NCI-H345 treated with DMSO at 0.1 percent for 48 hours (cell line): ENCODE data around the gene MAPK7.

ENCODE experiments used
- DNase-seq: peaks from one replicate; lab custom pipeline; 2025; ENCODE audit not compliant: unreplicated experiment; lab: John Stamatoyannopoulos, UW

MAPK7 gene

GRCh38 chr17:19392303-19392702, 14.0 kb downstream of the MAPK7 start:
- no peak for DNase-seq

DNA sequence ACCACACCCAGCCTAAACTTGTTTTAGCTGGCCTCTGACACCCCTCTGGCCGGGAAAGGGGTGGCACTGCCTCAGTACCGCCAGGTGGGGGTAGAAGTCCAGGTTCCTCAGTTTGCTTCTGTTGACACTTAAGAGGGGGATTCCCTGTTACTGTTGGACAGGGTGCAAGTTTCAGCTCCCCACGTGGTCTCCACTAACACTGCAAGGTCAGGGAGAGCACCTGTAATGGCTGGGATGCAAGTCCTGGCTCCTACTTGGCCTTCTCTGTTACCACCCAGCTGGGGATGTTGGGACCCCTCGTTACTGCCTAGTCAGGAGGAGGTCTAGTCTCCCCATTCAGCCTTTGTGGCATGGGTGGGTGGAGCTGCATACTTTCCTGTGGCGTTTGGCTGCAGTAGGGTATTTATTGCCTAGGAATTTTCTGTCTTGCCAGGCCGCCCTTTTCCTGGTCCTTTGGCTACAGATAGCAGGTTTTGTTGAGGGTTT, 19.3 kb downstream of the MAPK7 start:
- no peak for DNase-seq

GRCh38 chr17:19398301-19399181, 20.2 kb downstream of the MAPK7 start:
- DNase-seq: peak; percentile 10

- DNase-seq: no peak
Observed at GRCh38 chr17:19399750-19400450, 21.6 kb downstream of the MAPK7 start.

- DNase-seq: no peak
Observed at GRCh38 chr17:19401321-19402010, 23.2 kb downstream of the MAPK7 start.

DNA sequence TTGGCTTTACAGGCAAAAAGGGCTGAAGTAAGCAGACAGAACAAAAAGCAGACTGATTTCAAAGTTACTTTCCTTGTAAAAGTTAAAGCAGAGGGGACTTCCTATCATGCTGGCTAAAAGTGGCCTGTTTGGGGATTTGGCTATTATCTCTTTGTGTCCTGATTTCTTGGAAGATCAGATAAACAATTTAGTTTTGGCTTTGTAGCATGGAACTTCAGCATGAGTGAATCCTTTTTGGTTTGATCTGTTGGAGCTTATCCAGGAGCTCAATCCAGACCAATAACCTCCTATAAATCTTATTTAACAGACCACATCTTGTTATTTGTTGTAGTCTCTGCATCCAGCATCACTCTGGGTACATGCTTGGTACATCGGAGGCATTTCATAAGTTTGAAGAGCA, 23.9 kb downstream of the MAPK7 start:
- no peak for DNase-seq

GRCh38 chr17:19403021-19403420, 24.7 kb downstream of the MAPK7 start:
- no peak for DNase-seq

- no peak for DNase-seq
Observed at GRCh38 chr17:19404264-19404663, 26.0 kb downstream of the MAPK7 start.

DNA sequence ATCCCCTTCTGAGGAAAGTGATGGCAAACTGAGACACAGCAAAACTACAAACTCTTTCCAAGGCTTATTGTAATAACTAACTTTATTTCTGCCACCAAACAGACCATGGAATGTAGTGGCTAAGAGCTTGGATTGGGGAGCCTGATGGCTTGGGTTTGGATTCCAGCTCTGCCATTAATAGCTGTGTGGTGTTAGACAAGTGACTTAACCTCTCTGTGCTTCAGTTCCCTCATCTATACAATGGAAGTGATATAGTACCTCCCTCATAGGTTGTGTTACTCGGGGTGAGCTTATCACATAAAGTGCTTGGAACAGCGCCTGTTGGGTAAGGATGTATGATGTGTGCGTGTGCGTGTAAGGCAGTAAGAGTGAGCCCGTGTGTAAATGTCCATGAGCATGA, 26.8 kb downstream of the MAPK7 start:
- DNase-seq: no peak

- DNase-seq: no peak
Observed at GRCh38 chr17:19407601-19408345, 29.5 kb downstream of the MAPK7 start.

DNA sequence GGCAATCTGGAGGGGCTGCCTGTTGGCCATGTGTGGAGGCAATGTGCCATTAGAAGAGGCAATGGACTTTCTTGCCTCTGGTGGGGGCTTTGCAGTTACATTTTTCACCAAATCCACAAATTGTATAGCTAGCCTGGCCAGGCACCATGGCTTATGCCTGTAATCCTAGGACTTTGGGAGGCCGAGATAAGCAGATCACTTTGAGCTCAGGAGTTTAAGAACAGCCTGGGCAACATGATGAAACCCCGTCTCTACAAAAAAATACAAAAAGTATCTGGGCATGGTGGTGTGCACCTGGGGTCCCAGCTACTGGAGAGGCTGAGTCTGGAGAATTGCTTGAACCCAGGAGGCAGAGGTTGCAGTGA, 30.0 kb downstream of the MAPK7 start:
- DNase-seq: no peak

DNA sequence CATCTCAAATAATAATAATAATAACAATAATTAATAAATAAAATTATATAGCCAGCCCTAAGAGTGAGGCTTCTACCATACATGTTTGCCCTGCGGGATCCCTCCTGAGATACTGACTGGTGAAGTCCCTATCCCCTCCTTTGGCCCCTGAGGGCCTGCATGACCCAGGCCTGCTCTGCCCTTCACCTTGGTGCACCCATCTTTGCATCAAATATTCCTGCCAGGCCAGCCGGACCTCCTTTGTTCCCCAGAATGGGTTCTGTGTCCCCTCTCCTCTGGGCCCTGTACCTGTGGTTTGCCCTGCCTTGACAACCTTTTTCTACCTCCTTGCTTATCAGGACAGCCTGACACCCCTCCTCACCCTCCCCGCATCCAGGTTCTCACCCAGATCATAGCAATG, 30.8 kb downstream of the MAPK7 start:
- no peak for DNase-seq

GRCh38 chr17:19409509-19409908, 31.2 kb downstream of the MAPK7 start:
- no peak for DNase-seq

GRCh38 chr17:19410091-19410490, 31.8 kb downstream of the MAPK7 start:
- DNase-seq: no peak

DNA sequence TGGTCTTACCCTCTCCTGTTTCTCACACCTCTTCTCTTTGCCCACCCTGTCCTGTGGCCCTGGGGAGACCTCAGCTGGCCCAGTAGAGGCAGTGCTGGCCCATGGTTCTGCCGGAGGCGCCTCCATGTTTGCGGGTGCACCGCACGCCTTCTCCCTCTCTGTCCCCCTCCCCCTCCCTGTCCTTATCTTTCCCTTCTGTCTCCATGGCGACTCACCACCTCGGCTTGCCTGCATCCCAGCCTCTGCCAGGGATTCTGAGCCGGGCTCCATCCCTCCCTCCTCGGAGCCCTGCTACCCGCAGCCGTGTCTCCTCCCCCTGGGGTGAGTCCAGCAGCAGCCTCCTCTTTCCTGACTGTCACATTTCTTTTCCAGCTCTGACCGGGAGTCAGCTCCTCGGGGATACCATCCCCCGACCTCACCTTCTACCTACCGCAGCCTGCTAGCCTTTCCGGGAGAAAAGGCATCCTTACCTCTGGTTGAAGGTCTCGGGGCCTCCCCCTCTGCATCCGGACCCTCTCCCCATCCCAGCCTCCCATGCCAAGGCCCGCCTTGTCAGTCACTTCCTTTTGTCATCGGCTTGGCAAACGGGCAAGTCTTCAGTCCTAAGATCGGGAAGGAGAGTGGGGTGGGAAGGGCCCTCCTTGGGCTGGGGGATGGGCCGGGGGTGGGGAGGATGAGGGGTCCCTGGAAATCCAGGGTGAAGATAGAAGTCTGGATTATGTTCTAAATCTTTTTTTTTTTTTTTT, 32.8 kb downstream of the MAPK7 start, which contains the start of gene RNF112:
Gene RNF112, plus strand, starts transcription at position 358 of the 746 bp plus-strand sequence. Its CDS starts 177 bp downstream, at position 535.
- DNase-seq: no peak

DNA sequence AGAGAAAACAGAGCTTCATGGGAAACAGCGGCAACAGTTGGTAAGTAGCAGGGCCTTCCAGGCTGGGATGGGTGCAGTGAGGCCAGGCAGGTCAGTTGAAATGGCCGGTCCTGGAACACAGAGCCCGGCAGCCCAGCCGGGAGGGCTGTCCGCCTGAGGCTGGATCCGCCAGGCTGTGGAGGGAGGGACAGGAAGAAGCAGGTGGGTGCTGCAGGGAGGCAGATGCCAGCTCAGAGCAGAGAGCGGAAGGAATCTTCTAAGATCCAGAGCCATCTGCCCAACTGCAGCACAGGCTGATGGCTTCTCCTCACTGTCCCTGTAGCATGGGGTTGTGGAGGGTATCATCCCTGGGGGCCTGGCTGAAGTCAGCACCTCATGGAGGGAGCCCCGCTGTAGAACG, 33.3 kb downstream of the MAPK7 start:
- DNase-seq: no peak

GRCh38 chr17:19412510-19412909, 34.2 kb downstream of the MAPK7 start:
- no peak for DNase-seq

GRCh38 chr17:19412984-19413383, 34.7 kb downstream of the MAPK7 start:
- no peak for DNase-seq

- no peak for DNase-seq
Observed at GRCh38 chr17:19413761-19414160, 35.5 kb downstream of the MAPK7 start.
